Measurements from ENCODE around the gene CYTH4.

Gene CYTH4

DNA sequence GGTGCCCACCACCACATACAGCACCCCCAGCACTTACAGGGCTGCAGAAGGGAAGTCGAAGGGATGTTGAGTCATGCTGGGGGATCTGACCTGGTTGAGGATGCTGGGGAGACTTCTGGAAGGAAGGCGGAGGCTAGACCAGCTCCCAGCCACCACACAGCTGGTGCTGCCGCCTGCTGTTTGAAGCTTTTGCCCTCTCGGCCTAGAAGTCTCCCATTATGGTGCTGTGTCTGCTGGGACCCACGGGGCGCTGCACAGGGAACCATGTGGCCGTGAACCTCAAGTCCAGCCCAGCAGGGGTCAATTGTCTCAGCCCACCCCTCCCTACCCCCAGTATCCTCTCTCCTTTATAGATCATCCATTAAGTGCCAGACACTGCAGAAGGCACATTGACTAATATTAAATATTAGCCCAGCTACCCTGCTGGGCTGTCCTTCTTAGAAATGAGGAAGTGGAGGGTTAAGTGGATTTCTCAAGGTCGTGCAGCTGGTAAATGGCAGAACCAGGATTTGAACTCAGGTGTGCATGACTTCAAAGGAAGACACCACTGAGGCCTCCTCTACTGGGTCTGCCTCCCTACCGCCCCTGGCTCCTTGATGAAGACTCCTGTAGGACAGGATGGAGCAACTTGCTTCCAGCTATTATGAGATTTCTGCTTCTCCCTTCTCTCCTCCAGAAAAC lies 49.7 kb downstream of the CYTH4 start:
- DNase-seq = no peak

- no peak for DNase-seq
Observed at GRCh38 chr22:37333724-37334460, 51.6 kb downstream of the CYTH4 start.

DNA sequence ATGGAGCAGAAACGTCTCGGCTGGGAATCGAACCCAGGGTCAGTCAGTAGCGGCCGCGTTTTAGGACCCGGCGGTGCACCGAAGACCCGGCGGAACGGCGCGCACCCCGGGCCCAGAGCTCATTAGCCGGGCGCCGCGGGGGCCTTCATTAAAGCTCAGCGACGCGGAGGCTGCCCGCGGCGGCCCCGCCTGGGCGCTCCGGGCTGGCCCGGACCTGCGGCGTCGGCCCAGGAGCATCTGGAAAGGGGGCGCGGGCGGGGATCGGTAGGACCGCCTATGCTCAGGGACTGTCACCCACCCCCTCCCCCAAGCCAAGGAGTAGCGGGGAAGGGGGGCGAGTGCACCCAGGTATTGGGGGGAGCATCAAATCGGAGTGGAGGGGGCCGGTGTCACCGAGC lies 52.2 kb downstream of the CYTH4 start:
- DNase-seq = no peak

DNA sequence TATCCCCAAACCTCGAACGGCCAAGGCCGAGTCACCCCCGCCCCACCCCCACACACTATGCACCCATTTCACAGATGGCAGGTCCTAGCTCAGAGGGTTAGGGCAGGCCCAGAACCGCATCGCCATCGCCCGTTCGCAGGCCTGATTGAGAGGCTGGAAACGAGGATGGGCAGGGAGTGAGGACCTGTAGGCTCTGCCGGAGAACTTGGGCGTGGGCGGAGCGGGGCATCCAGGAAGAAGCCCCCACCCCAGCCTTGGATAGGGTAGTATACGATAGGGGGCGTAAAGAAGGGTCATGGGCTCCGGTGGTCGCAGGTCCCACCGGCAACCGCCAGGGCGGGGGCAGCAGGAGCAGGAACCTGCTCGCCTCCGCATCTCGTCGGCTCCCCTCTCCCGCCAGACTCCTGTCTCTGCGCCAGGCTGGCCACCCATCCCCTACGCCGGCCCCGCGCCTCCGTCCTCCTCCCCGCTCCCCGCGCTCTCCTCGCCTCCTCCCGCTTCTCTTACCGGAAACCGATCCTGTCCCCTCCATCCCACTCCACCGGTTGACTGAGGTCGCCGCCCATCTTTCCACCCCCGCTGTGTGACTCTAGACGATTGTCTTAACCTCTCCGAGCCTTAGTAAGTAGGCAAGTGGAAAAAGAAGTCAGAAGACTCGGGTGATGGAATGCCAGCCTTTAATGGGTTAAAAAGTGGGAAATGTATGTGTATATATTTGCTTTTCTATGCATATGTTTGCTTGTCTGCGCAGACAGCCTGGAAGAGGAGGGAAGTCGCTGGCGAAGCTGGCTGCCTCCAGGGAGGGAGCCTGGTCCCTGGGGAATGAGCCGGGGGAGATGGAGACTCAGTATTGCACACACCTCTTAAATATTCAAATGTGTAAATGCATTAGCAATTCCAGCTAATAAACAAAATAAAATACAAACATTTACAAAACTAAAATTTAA lies 52.8 kb downstream of the CYTH4 start:
- no peak for DNase-seq

GRCh38 chr22:37335806-37336199 lies 53.5 kb downstream of the CYTH4 start:
- DNase-seq = no peak

DNA sequence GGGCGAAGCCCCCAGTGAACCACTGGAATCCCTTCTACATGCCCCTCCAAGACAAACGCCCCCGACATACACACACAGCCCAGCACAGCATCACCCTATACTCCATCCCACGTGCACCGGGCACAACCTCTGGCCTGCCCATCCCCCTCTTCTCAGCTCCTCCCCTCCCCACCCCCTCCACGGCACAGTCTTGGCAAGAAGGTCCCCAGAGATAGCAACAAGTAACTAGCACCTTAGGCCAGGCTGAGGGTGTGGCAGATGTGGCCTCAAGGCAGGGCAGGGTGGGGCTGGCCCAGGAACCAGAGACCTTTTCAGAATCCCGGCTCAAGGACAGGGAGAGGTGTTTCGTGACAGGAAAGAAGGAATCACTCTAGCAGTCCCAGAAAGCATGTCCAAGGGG lies 54.3 kb downstream of the CYTH4 start:
- no peak for DNase-seq

DNA sequence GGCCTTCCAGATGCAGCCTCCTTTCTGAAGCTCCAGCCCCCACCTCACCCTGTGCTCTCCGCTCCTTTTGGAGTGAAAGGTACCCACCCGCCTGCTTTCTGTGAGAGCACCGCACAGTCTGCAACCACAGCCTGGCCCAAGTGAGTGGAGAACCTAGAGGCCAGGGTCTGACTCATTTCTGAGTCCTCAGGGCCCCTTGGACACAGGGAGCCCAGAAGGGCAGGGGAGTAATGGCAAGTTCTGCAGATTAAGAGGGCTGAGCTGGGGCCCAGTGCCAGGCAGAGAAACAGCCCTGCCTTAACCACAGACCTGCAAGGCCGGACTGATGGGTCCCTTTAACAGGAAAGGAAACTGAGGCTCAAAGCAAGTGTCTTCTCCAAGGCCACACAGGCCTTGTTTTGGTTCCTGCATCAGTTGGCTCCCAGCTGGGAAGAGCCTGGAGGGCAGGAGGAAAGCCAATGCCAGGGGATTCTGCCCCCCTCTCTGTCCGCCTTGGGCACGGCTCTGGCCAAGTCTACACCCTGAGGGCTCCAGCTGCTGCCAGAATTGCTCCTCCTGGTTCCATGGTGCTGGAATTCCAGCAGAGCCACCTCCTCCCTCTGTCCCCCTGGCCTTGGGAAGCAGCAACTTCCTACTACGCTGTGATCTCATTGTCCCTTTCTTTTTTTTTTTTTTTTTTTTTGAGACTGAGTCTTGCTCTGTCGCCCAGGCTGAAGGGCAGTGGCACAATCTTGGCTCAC lies 55.1 kb downstream of the CYTH4 start:
- no peak for DNase-seq

DNA sequence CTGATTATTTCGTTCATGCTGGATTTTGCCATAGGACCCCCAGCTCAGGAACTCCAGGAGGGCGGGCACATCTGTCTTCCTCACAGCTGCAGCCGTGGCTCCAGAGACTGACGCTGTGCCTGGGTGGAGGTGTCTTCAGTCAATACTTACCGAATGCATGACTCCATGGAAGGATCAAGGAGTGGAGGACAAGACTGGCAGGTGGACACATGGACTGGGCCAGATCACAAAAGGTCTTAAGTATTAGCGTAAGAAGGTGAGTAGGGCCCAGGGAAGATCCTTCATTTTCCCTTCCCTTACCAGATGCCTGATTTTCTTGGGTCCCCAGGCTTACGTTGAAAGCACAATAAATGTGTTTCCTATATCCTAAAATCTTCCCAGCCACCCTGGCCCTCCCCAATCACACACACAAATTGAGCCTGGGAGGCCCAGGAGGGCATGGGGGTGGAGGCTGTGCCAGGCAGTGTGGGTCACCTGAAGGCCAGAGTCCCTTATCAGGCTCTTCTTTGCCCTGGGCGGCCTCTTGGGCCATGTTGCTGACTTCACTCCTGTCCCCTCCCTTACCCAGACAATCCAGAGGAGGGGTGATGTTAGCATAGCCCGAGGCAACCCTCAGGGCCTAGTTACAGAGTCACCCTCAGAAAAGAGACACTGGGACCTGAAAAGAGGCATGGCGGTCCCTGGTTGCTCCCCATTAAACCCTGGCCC lies 56.4 kb downstream of the CYTH4 start:
- DNase-seq = no peak

GRCh38 chr22:37340331-37341262 lies 58.3 kb downstream of the CYTH4 start:
- no peak for DNase-seq

DNA sequence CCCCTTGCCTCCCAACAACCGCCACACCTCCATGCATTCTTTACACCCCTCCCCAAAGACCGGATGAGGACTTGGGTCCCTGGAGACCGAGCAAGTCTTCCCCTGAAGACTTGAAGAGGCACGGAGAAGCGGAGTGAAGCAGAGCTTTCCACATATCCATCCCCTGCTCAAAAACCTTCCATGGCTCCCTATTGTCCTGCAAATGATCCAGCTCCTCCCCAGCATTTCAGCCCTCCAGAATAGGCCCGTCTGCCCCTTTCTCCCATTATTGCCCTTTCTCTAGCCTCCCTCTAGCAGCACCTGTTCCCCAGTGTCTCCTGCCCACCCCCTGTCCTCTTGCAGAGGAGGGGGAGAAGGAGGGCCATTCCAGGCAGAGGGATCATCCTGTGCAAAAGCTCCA lies 59.8 kb downstream of the CYTH4 start:
- DNase-seq = no peak

DNA sequence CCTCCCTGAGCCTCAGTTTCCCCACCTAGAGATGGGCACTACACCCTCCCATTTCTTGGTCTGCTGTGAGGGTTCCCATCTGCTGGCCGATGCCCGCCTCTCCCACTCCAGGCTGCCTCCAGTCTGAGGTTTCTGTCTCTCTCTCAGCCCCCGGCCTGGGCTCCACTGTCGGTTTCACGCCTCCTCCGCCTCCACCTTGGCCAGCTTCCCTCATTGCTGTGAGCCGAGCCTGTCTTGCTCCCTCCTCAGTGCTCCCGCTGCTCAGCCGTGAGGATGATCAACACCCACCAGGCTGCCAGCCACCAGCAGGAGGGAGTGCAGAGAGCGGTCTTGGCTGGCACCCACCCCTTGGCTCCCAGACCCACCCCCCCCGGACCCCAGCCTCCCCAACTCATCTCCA lies 61.0 kb downstream of the CYTH4 start:
- DNase-seq = no peak

DNA sequence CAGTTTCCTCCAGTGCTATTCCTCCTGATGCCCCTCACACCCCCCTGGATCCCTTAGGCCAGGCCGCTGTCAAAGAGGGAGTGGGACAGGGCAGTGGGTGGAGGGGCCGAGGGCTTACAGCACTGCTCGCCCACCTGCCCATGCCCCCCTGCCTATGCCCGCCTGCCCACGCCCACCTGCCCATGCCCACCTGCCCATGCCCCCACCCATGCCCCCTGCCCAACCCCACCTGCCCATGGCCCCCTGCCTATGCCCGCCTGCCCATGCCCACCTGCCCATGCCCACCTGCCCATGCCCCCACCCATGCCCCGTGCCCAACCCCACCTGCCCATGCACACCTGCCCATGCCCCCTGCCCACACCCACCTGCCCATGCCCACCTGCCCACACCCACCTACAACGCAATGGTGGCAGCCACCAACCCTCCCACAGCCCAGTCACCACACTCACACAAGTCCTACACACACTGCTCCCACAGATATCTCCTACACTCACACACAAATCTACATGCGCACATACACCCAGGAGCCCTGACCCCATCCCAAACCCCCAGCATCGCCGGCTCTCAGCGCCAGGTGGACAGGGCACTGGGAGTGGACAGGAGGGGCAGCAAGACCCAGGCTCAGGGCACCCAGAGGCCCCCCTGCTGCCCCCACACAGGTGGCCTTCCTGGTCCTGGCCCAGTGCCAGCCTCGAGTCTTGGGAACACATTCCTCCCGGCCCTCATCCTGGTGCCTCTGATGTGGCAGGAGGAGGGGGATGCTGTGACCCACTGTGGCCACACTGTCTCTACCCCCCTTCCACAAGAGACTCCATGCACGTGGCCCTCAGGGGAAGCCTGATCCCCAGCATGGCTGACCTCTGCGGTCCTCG lies 61.8 kb downstream of the CYTH4 start:
- DNase-seq = no peak

GRCh38 chr22:37344735-37345449 lies 62.6 kb downstream of the CYTH4 start:
- no peak for DNase-seq

DNA sequence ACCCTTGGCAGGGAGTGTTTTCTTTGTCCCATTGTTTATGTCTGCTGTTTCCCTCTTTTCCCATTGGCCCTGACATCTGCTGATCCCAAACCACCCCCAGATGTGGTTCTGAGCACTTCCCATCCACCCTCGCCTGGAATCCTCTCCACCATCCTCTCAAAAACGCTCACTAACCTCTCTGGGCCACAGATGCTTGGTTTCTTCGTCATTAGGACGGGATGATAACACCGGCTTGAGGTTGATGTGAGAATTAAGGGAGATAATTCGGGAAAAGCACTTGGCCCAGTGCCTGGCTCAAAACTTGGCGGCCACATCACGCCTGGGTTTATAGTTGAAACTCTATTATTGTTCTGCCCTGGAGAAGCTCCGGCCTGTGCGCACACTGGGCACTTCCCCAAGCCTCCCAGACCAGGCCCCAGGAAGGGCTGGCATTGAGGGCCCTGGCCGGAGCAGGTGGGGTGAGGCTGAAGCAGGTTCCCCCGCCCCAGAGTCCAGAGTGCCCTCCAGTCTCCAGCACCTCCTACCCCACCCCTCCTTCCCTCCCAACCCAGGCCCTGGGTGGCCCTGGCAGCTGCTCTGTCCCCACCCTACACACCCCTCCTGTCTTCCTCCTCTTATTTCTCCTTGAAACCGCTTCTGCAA lies 63.7 kb downstream of the CYTH4 start:
- DNase-seq = no peak

- DNase-seq = no peak
Observed at GRCh38 chr22:37346505-37346895, 64.2 kb downstream of the CYTH4 start.

GRCh38 chr22:37349043-37349814 lies 66.9 kb downstream of the CYTH4 start:
- DNase-seq = no peak

DNA sequence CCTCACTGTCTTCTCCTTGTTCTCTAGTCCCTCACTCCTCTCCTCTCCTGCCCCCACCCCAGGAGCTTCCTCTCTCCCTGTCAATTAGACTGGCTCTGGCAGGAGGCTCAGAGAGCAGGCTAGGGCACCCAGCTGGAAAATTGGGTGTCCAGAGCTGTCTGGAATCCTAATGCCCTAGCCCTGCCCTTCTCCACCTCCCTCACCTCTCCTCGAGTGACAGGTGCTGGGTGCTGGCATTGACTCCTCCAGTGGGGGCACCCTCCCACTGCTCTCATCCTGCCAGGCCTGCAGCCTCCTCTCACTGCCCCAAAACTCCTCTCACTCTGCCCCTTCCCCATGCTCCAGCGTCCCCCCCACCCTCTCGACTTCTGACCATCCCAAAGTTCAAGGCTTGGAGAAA lies 68.9 kb downstream of the CYTH4 start:
- DNase-seq = no peak

DNA sequence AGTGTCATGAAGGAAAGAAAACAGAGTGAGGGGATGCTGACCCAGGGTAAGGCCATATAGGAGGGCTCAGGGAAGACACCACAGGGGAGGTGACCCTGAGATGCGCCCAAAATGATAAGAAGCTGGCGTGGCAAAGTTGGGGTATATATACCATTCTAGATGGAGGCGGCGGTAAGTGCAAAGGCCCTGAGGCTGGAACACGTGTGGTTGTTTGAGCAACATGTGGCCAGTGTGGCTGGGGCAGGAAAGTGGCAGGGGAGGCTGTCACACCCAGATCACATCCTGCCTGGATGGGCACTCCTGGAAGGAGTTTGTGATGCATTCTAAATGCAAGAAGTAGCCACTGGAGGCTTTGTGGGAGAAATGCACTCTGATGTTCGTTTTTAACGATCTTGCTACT lies 70.2 kb downstream of the CYTH4 start:
- no peak for DNase-seq
